ENCODE measurements around the gene NEU1.

- no peak for TF ChIP-seq EP300 (IDR thresholded peaks at IDR 0.05; ENCODE audit: borderline replicate concordance)
- no peak for TF ChIP-seq USF1 (IDR thresholded peaks at IDR 0.05)
- TF ChIP-seq MAX (IDR thresholded peaks at IDR 0.05) = no peak
- no peak for TF ChIP-seq TCF12 (IDR thresholded peaks at IDR 0.05; ENCODE audit: low read depth)
- TF ChIP-seq RAD21 (IDR thresholded peaks at IDR 0.05; ENCODE audit: low read depth) = no peak
- TF ChIP-seq CEBPB (IDR thresholded peaks at IDR 0.05) = no peak
- TF ChIP-seq EGR1 (IDR thresholded peaks at IDR 0.05) = no peak
- no peak for TF ChIP-seq CREB1 (IDR thresholded peaks at IDR 0.05; ENCODE audit: low read depth)
These were observed 8.5 kb upstream of the NEU1 start for GRCh38 chr6:31871046-31871659.

Measured in Ishikawa (cell line).